Vagina (tissue), 2 donors: ENCODE results near the gene DOC2B.

Experiments
- CTCF ChIP-seq, 3 experiments: fragments of 450-650 bp in 2 of 3; fragments of 200-600 bp in 1 of 3; sonication (generic) in 1 of 3; IDR thresholded peaks; one replicate each; pipeline ENCODE4 v1.5.1; 2017 to 2019; ENCODE audit warnings: antibody characterized with exemption in 3 of 3, mild to moderate bottlenecking in 2 of 3, moderate library complexity in 2 of 3
- POLR2A ChIP-seq, 2 donors: fragments of 450-650 bp; IDR thresholded peaks; one replicate each; pipeline ENCODE4 v1.6.1; 2017; ENCODE audit warnings: antibody characterized with exemption in 2 of 2, mild to moderate bottlenecking in 2 of 2, moderate library complexity in 2 of 2
- POLR2AphosphoS5 ChIP-seq, 2 donors: sonication (generic); formaldehyde crosslinking; IDR thresholded peaks; one replicate each; pipeline ENCODE4 v1.9.0; 2017; ENCODE audit warnings: antibody characterized with exemption in 2 of 2, mild to moderate bottlenecking in 2 of 2, low read depth in 1 of 2; ENCODE audit not compliant: insufficient read depth in 1 of 2

GRCh38 chr17:199191-199604, 17.7 kb upstream of the DOC2B start:
- TF ChIP-seq POLR2A (IDR thresholded peaks at IDR 0.05) (no peak), CTCF (IDR thresholded peaks at IDR 0.05) (no peak), POLR2AphosphoS5 (IDR thresholded peaks at IDR 0.05; ENCODE audit: insufficient read depth in 1 of 2, low read depth in 1 of 2) (no peak)
